Activated naive CD4-positive, alpha-beta T cell treated with anti-CD3 and anti-CD28 coated beads, Interleukin-2, amount 10 ng/mL, durations not matched to agents 7 days and 5 days (primary cell): ENCODE results near the gene SWAP70.
A peak's percentile ranks its signal among the peaks of the same experiment; 100 is the strongest.
"Not testable (repeated sequence)": the region's sequence is repeated elsewhere in the genome, so short reads cannot be mapped to it uniquely, and the experiment has no call there.

Source experiments
- CTCF ChIA-PET: fragments of 350-600 bp; sonication (Branson Sonifier 250); formaldehyde crosslinking; loops from one replicate; lab custom pipeline; 2021; ENCODE audit warnings: antibody characterized with exemption; lab: Charles Lee
- DNase-seq: peaks from one replicate; pipeline ENCODE4 v3.0.0-alpha.2; 2020
- H3K27ac Mint-ChIP-seq: one replicate; pipeline ENCODE4 v1.8.0; 2021; ENCODE audit warnings: mild to moderate bottlenecking, moderate library complexity, mixed read lengths
- H3K27me3 Mint-ChIP-seq: one replicate; pipeline ENCODE4 v1.8.0; 2021; ENCODE audit warnings: mild to moderate bottlenecking, mixed read lengths
- H3K36me3 Mint-ChIP-seq: one replicate; pipeline ENCODE4 v1.8.0; 2021; ENCODE audit warnings: mixed read lengths
- H3K4me1 Mint-ChIP-seq: one replicate; pipeline ENCODE4 v1.8.0; 2021; ENCODE audit warnings: mixed read lengths
- H3K4me3 Mint-ChIP-seq: one replicate; pipeline ENCODE4 v1.8.0; 2021; ENCODE audit warnings: mild to moderate bottlenecking, moderate library complexity, mixed read lengths
- H3K9me3 Mint-ChIP-seq: one replicate; pipeline ENCODE4 v1.8.0; 2021; ENCODE audit warnings: mixed read lengths

The SWAP70 gene

GRCh38 chr11:9691865-9692264 is 28.0 kb downstream of the SWAP70 start:
- H3K4me3 Mint-ChIP-seq: no peak overlapping the region
- CTCF ChIA-PET: interaction anchor here (0.6 to 1.2 kb wide), 2 partner anchors 11 to 307 kb away, joined by 3 read pairs; no protein-coding TSS in a partner anchor
- H3K9me3 Mint-ChIP-seq: no peaks in the 10 kb centered on the region
- no peaks in the 10 kb centered on the region for H3K27me3 Mint-ChIP-seq
- no peak for DNase-seq
- no peak overlapping the region for H3K27ac Mint-ChIP-seq
- H3K4me1 Mint-ChIP-seq: no peaks in the 10 kb centered on the region
- H3K36me3 Mint-ChIP-seq: peaks cover 14% of the 10 kb centered on the region

GRCh38 chr11:9692691-9693090 is 28.8 kb downstream of the SWAP70 start:
- Mint-ChIP-seq H3K27ac (no peak overlapping the region), H3K27me3 (no peaks in the 10 kb centered on the region), H3K36me3 (peaks cover 15% of the 10 kb centered on the region), H3K4me3 (no peak overlapping the region), H3K4me1 (no peaks in the 10 kb centered on the region), H3K9me3 (no peaks in the 10 kb centered on the region)
- DNase-seq: no peak
- CTCF ChIA-PET: interaction anchor here (1.2 kb wide), 1 partner anchor 11 kb away, joined by 3 read pairs; no protein-coding TSS in a partner anchor

GRCh38 chr11:9693801-9694553 is 30.1 kb downstream of the SWAP70 start:
- no peaks in the 10 kb centered on the region for H3K9me3 Mint-ChIP-seq

GRCh38 chr11:9695228-9695627 is 31.4 kb downstream of the SWAP70 start:
- CTCF ChIA-PET, H3K4me1 Mint-ChIP-seq, H3K27me3 Mint-ChIP-seq: not testable (repeated sequence)

More at GRCh38 chr11:9693801-9694553, 30.1 kb downstream of the SWAP70 start:
- CTCF ChIA-PET: no interaction called here
- H3K27me3 Mint-ChIP-seq: no peaks in the 10 kb centered on the region
- H3K4me3 Mint-ChIP-seq: no peak overlapping the region
- H3K27ac Mint-ChIP-seq: no peak overlapping the region
- no peak for DNase-seq
- H3K4me1 Mint-ChIP-seq: peaks cover 5% of the 10 kb centered on the region
- peaks cover 16% of the 10 kb centered on the region for H3K36me3 Mint-ChIP-seq

GRCh38 chr11:9697766-9698165 is 33.9 kb downstream of the SWAP70 start:
- H3K27ac Mint-ChIP-seq: no peak overlapping the region
- no peak overlapping the region for H3K4me3 Mint-ChIP-seq

More at GRCh38 chr11:9695228-9695627, 31.4 kb downstream of the SWAP70 start:
- H3K36me3 Mint-ChIP-seq: peaks cover 16% of the 10 kb centered on the region
- H3K4me3 Mint-ChIP-seq, H3K27ac Mint-ChIP-seq, DNase-seq, H3K9me3 Mint-ChIP-seq: not testable (repeated sequence)

GRCh38 chr11:9700105-9700801 is 36.4 kb downstream of the SWAP70 start:
- Mint-ChIP-seq H3K27ac (no peak overlapping the region), H3K4me3 (no peak overlapping the region), H3K27me3 (no peaks in the 10 kb centered on the region), H3K4me1 (peaks cover 29% of the 10 kb centered on the region), H3K9me3 (no peaks in the 10 kb centered on the region), H3K36me3 (peaks cover 9% of the 10 kb centered on the region)
- no peak for DNase-seq
- CTCF ChIA-PET: no interaction called here

More at GRCh38 chr11:9697766-9698165, 33.9 kb downstream of the SWAP70 start:
- CTCF ChIA-PET: no interaction called here
- DNase-seq: no peak
- H3K27me3 Mint-ChIP-seq: no peaks in the 10 kb centered on the region
- peaks cover 18% of the 10 kb centered on the region for H3K4me1 Mint-ChIP-seq
- peaks cover 17% of the 10 kb centered on the region for H3K36me3 Mint-ChIP-seq
- H3K9me3 Mint-ChIP-seq: no peaks in the 10 kb centered on the region

GRCh38 chr11:9701799-9702198 is 37.9 kb downstream of the SWAP70 start:
- peak overlapping the region; percentile 76 for H3K27ac Mint-ChIP-seq
- peaks cover 29% of the 10 kb centered on the region for H3K4me1 Mint-ChIP-seq
- H3K4me3 Mint-ChIP-seq: no peak overlapping the region
- CTCF ChIA-PET: no interaction called here
- H3K27me3 Mint-ChIP-seq: no peaks in the 10 kb centered on the region
- peaks cover 3% of the 10 kb centered on the region for H3K36me3 Mint-ChIP-seq
- no peak for DNase-seq
- no peaks in the 10 kb centered on the region for H3K9me3 Mint-ChIP-seq

GRCh38 chr11:9703280-9703679 is 39.4 kb downstream of the SWAP70 start:
- peaks cover 29% of the 10 kb centered on the region for H3K4me1 Mint-ChIP-seq
- CTCF ChIA-PET: interaction anchor here (1.0 kb wide), 1 partner anchor 11 kb away, joined by 3 read pairs; no protein-coding TSS in a partner anchor
- peaks cover 1% of the 10 kb centered on the region for H3K36me3 Mint-ChIP-seq

GRCh38 chr11:9704037-9704436 is 40.2 kb downstream of the SWAP70 start:
- Mint-ChIP-seq H3K4me3 (no peak overlapping the region), H3K9me3 (no peaks in the 10 kb centered on the region), H3K4me1 (peaks cover 24% of the 10 kb centered on the region), H3K36me3 (peaks cover 1% of the 10 kb centered on the region), H3K27ac (no peak overlapping the region), H3K27me3 (no peaks in the 10 kb centered on the region)
- CTCF ChIA-PET: no interaction called here
- no peak for DNase-seq

More at GRCh38 chr11:9703280-9703679, 39.4 kb downstream of the SWAP70 start:
- Mint-ChIP-seq H3K9me3 (no peaks in the 10 kb centered on the region), H3K27me3 (no peaks in the 10 kb centered on the region), H3K4me3 (no peak overlapping the region), H3K27ac (peak overlapping the region; percentile 21)
- DNase-seq: no peak

GRCh38 chr11:9704620-9705019 is 40.7 kb downstream of the SWAP70 start:
- Mint-ChIP-seq H3K27ac (no peak overlapping the region), H3K4me3 (no peak overlapping the region), H3K9me3 (no peaks in the 10 kb centered on the region), H3K36me3 (peaks cover 1% of the 10 kb centered on the region), H3K4me1 (peaks cover 23% of the 10 kb centered on the region), H3K27me3 (no peaks in the 10 kb centered on the region)
- CTCF ChIA-PET: no interaction called here
- no peak for DNase-seq

GRCh38 chr11:9705361-9705760 is 41.5 kb downstream of the SWAP70 start:
- H3K27ac Mint-ChIP-seq, H3K4me3 Mint-ChIP-seq, DNase-seq, H3K27me3 Mint-ChIP-seq, H3K9me3 Mint-ChIP-seq, H3K36me3 Mint-ChIP-seq, CTCF ChIA-PET: not testable (repeated sequence)
- H3K4me1 Mint-ChIP-seq: peaks cover 23% of the 10 kb centered on the region

- Mint-ChIP-seq H3K4me3 (no peak overlapping the region), H3K27me3 (no peaks in the 10 kb centered on the region), H3K4me1 (peaks cover 4% of the 10 kb centered on the region), H3K36me3 (no peaks in the 10 kb centered on the region), H3K9me3 (no peaks in the 10 kb centered on the region), H3K27ac (no peak overlapping the region)
- CTCF ChIA-PET: interaction anchor here (0.6 kb wide), 1 partner anchor 174 kb away, joined by 3 read pairs; no protein-coding TSS in a partner anchor
- DNase-seq: no peak
Observed at GRCh38 chr11:9708544-9708943, 44.7 kb downstream of the SWAP70 start.

GRCh38 chr11:9710223-9710622 is 46.3 kb downstream of the SWAP70 start:
- peaks cover 5% of the 10 kb centered on the region for H3K36me3 Mint-ChIP-seq
- DNase-seq: no peak
- CTCF ChIA-PET: no interaction called here
- H3K9me3 Mint-ChIP-seq: peaks cover under 1% of the 10 kb centered on the region
- no peak overlapping the region for H3K4me3 Mint-ChIP-seq
- H3K4me1 Mint-ChIP-seq: no peaks in the 10 kb centered on the region
- no peak overlapping the region for H3K27ac Mint-ChIP-seq
- no peaks in the 10 kb centered on the region for H3K27me3 Mint-ChIP-seq

- Mint-ChIP-seq H3K27ac (no peak overlapping the region), H3K9me3 (peaks cover 7% of the 10 kb centered on the region), H3K36me3 (peaks cover 9% of the 10 kb centered on the region), H3K4me3 (no peak overlapping the region), H3K4me1 (no peaks in the 10 kb centered on the region), H3K27me3 (no peaks in the 10 kb centered on the region)
- DNase-seq: no peak
- CTCF ChIA-PET: no interaction called here
Observed at GRCh38 chr11:9710852-9711251, 47.0 kb downstream of the SWAP70 start.
